ENCODE data around the gene ZNF577.

ZNF577 gene

GRCh38 chr19:51884713-51885112 lies 3.0 kb downstream of the ZNF577 start:
- intact Hi-C loops (cut with DNase I), result loop anchor here (5.0 kb wide), 1 partner anchor 103 kb away; the partner anchor contains the start of gene ZNF350
- DNase-seq, result no peak

- intact Hi-C loops (cut with DNase I), result no loop called here
Observed at GRCh38 chr19:51882518-51882917, 5.2 kb downstream of the ZNF577 start.

GRCh38 chr19:51873097-51873496 lies 14.7 kb downstream of the ZNF577 start:
- intact Hi-C loops (cut with DNase I), result no loop called here
- no peak for DNase-seq

More at GRCh38 chr19:51882518-51882917, 5.2 kb downstream of the ZNF577 start:
- DNase-seq, result no peak

- intact Hi-C loops (cut with DNase I), result no loop called here
- no peak for DNase-seq
Observed at GRCh38 chr19:51861870-51862622, 25.7 kb downstream of the ZNF577 start.

- intact Hi-C loops (cut with DNase I), result no loop called here
Observed at GRCh38 chr19:51837145-51837544, 50.6 kb downstream of the ZNF577 start.

GRCh38 chr19:51830274-51830673 lies 57.5 kb downstream of the ZNF577 start:
- intact Hi-C loops (cut with DNase I), result no loop called here
- DNase-seq, result no peak

More at GRCh38 chr19:51837145-51837544, 50.6 kb downstream of the ZNF577 start:
- DNase-seq, result no peak

GRCh38 chr19:51824281-51825005 lies 63.3 kb downstream of the ZNF577 start:
- no peak for DNase-seq
- intact Hi-C loops (cut with DNase I), result no loop called here

- intact Hi-C loops (cut with DNase I), result no loop called here
- DNase-seq, result no peak
Observed at GRCh38 chr19:51822946-51823345, 64.8 kb downstream of the ZNF577 start.

- DNase-seq, result no peak
- intact Hi-C loops (cut with DNase I), result no loop called here
Observed at GRCh38 chr19:51822325-51822724, 65.4 kb downstream of the ZNF577 start.

- DNase-seq, result no peak
- intact Hi-C loops (cut with DNase I), result no loop called here
Observed at GRCh38 chr19:51821921-51822320, 65.8 kb downstream of the ZNF577 start.

- intact Hi-C loops (cut with DNase I), result no loop called here
Observed at GRCh38 chr19:51821456-51821855, 66.3 kb downstream of the ZNF577 start.

More at GRCh38 chr19:51821456-51821855, 66.3 kb downstream of the ZNF577 start:
- DNase-seq, result no peak

All from posterior cingulate gyrus (tissue), 11 donors.